HG03575 (cell line): Measurements from ENCODE around the gene SPTB.
"Not testable (repeated sequence)": the region's sequence is repeated elsewhere in the genome, so short reads cannot be mapped to it uniquely, and the experiment has no call there.

Experiments
- ATAC-seq: cut with Tn5 transposase; IDR thresholded peaks from one replicate; pipeline ENCODE4 v1.9.1; 2021; ENCODE audit not compliant: unreplicated experiment, insufficient number of reproducible peaks, low FRiP score; ENCODE audit errors: extremely low read depth

SPTB gene

DNA sequence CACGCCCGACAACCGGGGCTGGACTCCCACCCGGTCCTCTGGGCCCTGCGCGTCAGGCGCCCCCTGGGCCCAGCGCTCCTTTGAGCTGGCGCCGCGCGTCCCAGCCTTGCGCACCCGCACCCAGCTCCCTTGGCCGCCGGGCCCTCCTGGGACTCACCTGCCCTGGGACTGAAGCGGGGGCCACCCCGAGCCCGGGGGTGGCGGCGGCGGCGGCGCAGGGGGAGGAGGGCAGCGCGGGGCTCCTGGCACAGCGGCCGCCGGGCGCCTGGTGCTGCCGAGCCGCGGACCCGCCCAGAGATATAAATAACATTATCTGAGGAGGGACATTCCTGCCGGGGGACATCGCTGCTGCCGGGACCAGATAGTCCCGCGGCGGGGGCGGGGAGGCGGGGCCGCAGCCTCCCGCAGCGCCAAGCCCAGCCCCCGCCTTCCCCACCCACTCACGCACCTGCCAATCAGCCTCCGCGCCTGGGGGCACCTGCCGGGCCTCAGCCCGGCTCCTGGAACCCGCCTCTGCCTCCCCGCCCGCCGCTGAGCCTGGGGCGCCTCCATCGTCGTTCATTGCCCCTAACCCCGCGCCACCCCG lies at the start of gene SPTB:
TSS of gene SPTB (minus strand) at position 273 of the 586 bp plus-strand sequence. CDS start 56,813 bp downstream, outside the sequence.
- no peak for ATAC-seq

DNA sequence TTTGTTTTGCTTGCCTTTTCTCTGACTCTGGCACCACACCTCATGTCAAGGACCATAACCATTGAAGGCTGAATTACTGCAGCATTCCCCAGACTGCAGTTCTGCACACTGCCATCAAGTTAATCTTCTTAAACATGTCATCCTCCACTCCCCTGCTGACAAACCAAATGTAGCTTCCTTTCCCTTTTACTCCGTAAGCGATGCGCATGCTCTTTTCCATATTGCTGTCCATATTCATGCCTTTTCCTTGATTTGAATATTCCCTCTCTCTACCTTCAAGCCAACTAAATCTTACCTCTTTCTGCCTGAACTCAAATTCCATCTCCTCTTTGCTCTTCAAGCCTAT lies 49.3 kb upstream of the SPTB start:
- ATAC-seq: no peak

DNA sequence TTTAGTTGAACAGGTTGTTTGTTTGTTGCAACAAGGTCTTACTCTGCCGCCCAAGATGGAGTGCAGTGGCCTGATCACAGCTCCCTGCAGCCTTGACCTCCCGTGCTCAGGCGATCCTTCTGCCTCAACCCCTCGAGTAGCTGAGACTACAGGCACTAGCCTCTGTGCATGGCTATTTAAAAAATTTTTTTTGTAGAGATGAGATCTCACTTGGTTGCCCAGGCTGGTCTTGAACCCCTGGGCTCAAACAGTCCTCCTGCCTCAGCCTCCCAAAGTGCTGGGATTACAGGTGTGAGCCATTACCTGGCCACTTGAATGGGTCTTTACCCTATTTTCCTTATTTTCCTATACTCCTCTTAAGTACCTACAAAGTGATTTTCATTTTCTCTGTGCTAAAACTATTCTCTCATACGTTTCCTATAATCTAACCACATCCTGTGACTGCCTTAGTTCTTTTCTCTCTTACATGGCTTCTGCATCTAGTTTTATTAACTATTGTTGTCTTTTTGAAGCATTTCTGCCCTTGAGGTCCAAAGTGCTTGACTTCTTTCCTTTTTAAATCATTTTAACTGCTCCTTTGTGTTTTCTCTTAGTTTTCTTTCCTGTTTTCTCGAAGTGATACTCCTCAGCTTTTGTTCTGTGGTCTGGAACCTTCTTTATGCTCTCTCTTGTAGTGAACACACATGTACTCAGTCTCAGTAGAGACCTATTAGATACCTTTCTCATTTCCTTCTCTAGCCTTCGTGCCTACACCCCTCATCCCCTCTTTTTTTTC lies 48.7 kb upstream of the SPTB start:
- no peak for ATAC-seq

DNA sequence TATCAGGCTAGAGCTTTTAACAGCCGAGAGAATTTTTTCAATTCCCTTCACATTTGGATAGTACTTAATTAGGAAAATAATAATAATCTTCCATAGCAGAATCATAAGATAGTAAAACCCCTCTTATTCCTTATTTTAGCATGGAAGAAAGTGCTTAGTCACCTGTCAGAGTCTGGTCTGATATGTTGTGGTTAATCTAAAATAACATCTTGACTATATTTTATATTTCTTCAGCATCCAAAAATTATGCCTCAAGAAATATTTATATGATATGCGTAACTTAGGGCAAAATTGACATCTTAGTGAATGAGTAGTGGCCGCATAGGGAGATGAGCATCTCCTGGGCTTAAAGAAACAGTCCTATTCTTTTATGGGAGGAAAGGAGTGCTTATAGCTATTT lies 47.3 kb upstream of the SPTB start:
- ATAC-seq: no peak

DNA sequence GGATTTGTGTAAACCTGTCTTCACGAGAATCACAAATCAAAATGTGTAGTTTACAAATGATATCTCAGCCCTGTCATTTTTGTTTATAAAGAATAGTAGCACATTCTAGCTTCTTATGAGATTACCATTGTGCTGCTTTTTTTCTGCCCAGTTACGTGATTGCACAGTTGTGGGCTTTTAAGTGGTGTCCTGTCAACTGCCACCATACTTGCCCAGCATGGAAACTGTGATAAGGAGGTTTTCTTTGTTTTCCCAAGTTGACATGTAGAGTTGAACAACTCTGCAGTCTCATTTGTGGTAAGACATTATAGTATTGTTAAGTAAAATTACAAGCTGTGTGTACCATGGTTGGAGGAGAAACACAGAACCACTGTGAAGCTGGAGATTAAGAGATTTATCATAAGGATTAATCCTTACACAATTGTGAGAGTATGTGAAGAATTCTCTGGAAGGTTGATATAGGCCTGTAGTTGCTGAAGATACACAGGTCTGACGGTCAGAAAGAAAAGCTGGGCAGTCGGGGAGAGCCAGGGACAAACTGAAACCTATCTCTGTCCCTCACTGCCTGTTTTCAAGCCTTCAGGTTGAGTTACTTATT lies 46.8 kb upstream of the SPTB start:
- no peak for ATAC-seq

DNA sequence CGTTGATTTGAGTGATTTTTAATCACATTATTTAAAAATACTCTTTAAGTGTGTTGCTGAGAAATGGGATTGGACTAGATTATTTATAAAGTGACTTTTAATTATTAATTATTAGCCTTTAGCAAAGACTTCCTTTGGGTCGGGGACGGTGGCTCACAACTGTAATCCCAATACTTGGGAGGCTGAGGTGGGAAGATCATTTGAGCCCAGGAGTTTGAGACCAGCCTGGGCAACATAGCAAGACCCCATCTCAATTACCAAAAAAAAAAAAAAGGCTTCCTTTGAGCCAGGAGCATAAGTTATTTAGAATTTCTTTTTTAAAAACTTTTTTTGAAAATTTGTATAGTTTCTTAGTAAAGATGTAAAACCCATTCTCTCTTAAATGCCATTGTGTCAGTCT lies 43.3 kb upstream of the SPTB start:
- ATAC-seq: no peak

DNA sequence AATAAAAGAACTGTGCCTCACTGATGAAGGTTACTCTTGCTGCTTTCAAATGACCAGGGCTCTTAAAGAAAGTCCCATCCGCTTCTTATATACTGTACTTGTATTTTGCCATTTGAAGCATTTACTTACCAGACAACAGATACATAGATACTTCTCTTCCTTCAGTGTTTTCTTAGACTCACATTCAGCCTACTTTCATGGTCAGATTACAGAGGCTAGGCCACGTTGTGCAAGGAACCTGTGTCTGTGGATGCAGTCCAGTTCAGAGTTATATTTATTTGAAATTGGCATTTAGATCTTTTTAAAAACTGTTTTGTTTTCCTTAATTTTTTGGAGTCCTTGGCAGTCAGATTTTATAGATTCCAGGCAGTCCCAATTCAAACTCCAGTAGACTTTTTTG lies 40.8 kb upstream of the SPTB start:
- ATAC-seq: no peak

DNA sequence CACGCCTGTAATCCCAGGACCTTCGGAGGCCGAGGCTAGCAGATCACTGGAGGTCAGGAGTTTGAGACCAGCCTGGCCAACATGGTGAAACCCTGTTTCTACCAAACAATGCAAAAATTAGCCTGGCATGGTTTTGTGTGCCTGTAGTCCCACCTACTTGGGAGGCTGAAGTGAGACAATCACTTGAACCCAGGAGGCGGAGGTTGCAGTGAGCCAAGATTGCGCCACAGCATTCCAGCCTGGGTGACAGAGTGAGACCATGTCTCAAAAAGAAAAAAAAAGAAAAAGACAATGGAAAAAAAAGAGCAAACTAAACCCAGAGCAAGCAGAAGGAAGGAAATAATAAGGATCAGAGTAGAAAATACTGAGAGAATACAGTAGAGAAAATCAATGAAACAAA lies 39.9 kb upstream of the SPTB start:
- ATAC-seq: no peak

DNA sequence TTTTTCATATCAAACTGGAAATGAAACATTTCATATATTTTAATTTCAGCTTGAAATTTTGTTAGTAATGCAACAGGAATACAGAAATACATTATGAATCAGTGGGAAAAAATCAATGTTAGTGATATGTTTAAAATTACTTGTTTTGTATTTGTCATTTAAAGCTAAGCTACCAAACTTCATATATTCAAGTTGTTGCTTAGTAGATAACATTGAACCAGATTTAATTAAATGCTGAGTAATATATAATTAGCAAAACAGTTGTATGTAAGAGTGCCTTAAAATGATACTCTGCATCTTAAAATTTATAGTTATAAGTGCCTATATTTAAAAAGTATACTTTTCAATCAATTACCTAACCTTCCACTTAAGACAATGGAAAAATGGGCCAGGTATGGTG lies 39.5 kb upstream of the SPTB start:
- no peak for ATAC-seq

DNA sequence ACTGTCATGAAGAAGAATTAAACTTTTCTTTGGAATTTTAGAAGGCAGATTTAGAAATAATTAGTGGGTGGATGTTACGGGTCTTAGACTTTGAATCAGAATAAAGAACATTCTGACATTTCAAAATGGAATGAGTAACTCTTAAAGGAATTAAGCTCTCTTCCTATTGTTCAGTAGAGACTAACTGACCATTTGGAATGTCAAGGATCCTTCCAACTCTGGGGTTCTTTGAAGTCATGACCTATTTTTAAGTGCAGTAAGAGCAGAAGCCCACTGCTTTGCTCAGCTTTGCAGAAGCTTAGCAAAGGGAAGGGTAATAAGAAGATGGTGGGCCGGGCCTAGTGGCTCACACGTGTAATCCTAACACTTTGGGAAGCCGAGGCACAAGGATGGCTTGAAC lies 38.5 kb upstream of the SPTB start:
- no peak for ATAC-seq

DNA sequence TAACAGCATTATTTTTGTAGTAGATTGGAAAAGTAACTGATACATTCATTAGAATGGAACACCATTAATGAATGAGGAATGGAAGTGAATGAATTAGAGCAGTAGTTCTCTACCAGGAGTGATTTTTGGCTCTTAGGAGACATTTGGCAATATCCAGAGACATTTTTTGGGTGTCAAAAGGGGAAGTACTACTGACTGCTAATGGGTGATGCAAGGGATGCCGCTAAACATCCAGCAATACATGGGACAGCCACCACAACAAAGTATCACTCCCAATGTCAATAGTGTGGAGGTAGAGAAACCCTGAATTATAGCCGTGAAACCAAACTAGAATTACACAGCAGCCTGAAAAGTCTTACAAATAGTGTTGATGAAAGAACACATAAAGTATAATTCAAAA lies 36.1 kb upstream of the SPTB start:
- ATAC-seq: no peak

DNA sequence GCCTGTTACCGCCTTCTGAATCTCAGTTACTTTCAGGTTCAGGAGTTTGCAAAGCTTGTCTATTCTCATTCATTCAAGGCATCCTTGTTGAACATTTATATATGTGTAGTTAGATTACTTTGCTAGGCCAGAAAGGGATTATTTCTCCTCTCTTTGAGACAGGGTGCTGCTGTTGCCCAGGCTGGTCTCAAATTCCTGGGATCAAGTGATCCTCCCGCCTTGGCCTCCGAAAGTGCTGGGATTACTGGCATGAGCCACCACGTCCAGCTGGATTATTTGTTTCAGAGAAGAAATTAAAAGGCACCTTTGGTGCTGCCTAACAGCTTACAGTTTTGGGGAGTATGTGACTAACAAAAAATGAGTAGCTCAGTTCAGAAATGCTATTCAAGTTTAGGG lies 35.3 kb upstream of the SPTB start:
- ATAC-seq: no peak

DNA sequence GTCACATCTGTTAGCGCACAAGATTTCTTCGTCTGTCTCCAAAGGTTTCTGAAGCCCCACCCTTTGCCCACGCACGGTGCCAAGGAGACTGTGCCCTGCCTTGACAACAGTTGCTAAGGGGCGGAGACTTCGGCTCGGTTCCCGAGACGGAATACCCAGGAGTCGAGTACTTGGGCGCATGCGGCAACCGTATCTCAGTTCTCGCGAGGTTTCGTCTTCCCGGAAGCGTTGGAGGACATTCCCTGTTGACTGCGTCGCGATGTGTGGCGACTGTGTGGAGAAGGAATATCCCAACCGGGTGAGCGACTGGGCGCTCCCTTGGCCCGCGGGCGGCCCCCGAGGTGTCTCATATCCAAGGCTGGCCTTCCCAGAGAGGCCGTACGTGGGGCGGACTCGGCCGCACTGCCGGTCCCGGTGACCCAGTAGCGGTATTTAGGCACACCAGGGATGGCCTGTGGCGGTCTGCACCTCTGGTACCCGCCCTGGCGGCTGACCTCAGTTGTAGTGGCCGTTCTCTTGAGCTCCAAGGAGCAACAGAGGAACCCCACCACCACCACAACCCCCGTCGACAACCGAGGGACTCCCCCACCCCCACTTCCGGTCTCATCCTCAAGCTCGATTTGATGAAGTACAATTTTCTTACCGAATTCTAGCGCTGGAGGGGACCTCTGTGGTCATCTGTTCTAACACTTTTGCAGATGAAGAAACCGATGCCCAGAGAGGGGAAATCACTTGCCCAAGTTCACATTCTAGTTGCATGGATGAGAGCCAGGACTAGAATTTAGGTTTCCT lies 34.7 kb upstream of the SPTB start, which contains the start of gene CHURC1:
TSS of gene CHURC1 (plus strand) at position 219 of the 792 bp plus-strand sequence. CDS start at position 260, 41 bp downstream.
- ATAC-seq: peak; percentile 48

DNA sequence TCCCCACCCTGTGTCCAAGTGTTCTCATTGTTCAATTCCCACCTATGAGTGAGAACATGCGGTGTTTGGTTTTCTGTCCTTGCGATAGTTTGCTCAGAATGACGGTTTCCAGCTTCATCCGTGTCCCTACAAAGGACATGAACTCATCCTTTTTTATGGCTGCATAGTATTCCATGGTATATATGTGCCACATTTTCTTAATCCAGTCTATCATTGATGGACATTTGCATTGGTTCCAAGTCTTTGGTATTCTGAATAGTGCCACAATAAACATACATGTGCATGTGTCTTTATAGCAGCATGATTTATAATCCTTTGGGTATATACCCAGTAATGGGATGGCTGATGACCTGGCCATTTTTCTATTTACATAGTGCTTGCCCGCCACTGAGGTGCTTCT lies 33.8 kb upstream of the SPTB start:
- ATAC-seq: not testable (repeated sequence)

DNA sequence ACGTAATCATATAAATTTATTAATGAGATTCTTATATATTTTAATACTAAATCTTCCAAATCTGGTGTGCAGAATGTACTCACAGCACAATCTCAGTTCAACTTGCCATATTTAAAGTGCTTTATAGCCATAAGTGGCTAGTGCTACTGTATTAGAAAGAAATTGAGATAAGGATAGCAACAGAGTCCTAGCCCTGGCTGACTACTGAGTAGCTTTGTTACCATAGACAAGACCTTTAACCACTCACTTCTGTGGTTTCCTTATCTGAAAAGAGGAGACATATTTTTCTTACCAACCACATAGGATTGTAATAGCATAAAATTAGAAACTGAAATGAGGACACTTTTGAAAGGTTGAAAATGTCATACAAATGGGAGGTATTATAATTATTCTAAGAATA lies 32.6 kb upstream of the SPTB start:
- no peak for ATAC-seq

DNA sequence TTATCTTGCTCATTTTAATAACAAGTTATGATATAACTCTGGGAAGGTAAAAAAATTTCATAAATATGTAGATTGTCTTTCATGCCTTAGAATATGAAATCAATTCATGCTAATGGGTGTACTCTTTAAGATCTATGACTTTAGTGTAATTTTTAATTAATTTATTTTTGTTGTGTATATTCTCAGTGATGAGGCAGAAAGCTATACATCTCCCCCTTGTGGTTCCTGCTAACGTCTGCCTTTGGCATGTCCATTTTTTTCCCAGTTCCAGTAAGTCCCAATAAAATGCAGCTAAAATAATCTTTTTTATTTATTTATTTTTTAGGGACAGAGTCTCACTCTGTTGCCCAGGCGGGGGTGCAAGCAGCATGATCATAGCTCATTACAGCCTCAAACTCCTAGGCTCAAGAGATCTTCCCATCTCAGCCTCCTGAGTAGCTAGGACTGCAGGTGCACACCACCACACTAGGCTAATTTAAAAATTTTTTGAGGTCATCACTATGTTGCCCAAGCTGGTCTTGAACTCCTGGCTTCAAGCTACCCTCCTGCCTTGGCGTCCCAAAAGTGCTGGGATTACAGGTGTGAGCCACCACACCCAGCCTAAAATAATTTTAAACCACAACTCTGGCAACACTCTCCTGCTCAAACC lies 31.3 kb upstream of the SPTB start:
- ATAC-seq: no peak

DNA sequence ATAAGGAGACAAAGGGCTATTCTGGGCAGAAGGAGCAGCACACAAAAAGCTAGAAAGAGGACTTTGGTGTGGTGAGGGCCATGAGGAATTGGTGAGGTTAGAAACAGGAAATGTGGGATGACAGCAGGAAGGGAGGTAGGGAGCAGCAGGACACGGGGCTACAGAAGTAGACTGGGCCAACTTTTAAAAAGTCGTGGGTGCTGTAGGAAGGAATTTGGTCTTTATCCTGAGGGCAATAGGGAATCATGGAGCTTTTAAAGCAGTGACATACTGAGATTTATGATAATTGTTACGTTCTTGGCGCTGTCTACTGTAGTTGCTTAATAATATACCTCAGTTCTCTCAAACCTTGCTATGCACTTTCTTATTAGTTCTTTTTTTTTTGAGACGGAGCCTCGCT lies 26.3 kb upstream of the SPTB start:
- ATAC-seq: no peak

DNA sequence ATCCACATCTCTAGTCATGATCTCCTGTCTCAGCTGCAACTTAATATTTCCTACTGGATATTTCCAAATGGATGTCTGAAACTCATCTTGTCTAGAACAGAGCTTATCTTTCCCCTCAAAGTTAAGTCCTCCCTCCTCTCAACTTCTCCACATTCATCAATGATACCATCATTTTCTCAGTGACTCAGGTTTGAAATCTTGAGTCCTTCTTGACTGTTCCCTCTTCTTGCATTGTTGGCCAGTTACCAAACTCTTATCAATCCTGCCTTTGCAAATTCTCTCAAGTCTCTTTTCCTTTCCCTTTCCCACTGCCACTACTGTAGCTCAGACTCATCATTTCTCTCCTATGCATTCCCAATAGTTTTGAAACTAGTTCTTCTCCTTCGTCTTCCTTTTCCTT lies 20.3 kb upstream of the SPTB start:
- ATAC-seq: no peak

DNA sequence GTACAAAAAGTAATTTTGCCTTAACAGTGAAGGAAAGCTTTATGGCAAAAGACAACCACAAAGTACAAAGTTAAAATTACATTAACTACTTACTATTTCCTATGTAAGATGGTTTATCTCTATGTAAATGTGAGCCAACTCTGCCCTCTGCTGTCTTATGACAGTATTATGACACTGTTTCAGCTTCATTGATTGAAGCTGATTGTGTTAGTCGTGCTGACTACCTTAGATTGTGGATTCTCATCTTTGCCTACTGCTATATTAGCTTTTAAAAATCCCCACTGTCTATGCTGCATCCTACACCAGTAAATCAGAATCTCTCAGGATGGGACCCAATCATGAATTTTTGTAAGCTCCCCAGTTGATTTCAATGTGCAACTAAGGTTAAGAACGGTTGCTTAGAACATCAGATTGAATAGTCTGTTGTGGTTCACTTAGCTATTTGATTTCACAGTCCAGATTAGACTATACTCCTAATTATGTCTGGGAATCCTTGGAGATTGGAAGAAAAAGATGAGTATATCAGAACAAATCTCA lies 12.2 kb upstream of the SPTB start:
- ATAC-seq: no peak
